OCI-LY7 (cell line): ENCODE results near the gene SYNJ1. TPM values are rescaled to one million over a fixed set of nuclear protein-coding genes. Genes with fewer than 3 reads are reported as not detected.

ENCODE experiments used
- BruUV-seq: library from RNA; stranded (reverse); fragments of 400-500 nt; replicated peaks from 2 replicates; lab custom pipeline; 2021; lab: Mats Ljungman, UMichigan
- CTCF ChIA-PET: fragments of 300-600 bp; sonication (Branson Sonifier 250); formaldehyde crosslinking; loops from one replicate; lab custom pipeline; 2022; ENCODE audit warnings: antibody characterized with exemption; ENCODE audit not compliant: unreplicated experiment; lab: Charles Lee
- POLR2A ChIA-PET: fragments of 300-600 bp; sonication (Branson Sonifier 250); formaldehyde crosslinking; loops from one replicate; lab custom pipeline; 2022; ENCODE audit warnings: antibody characterized with exemption; lab: Charles Lee
- DNase-seq: peaks from one replicate; pipeline ENCODE4 v3.0.0-alpha.2; 2015; ENCODE audit warnings: low spot score
- H2AFZ ChIP-seq: fragments of 200-600 bp; sonication (generic), shearing (Covaris generic); 2 replicates; pipeline ENCODE4 v1.6.1; 2014; ENCODE audit warnings: mild to moderate bottlenecking, antibody characterized with exemption, low read length, moderate library complexity
- H3K27ac ChIP-seq: fragments of 200-600 bp; sonication (generic); 2 replicates; pipeline ENCODE4 v1.5.1; 2014; ENCODE audit warnings: mixed run types, low read depth, mild to moderate bottlenecking, moderate library complexity, low read length, inconsistent platforms; ENCODE audit not compliant: poor library complexity, severe bottlenecking
- H3K36me3 ChIP-seq: fragments of 200-600 bp; sonication (generic); 2 replicates; pipeline ENCODE4 v1.6.1; 2014; ENCODE audit warnings: mild to moderate bottlenecking, antibody characterized with exemption, low read length, moderate library complexity, mixed read lengths; ENCODE audit not compliant: insufficient read depth
- H3K4me1 ChIP-seq: fragments of 200-600 bp; sonication (generic); 2 replicates; pipeline ENCODE4 v1.5.1; 2014; ENCODE audit warnings: mild to moderate bottlenecking, low read length; ENCODE audit not compliant: insufficient read depth, poor library complexity, severe bottlenecking
- H3K4me2 ChIP-seq: fragments of 200-600 bp; sonication (generic); 2 replicates; pipeline ENCODE4 v1.6.1; 2014; ENCODE audit warnings: mild to moderate bottlenecking, low read length
- H3K4me3 ChIP-seq: fragments of 200-600 bp; sonication (generic); 2 replicates; pipeline ENCODE4 v1.5.1; 2014; ENCODE audit warnings: mild to moderate bottlenecking, low read depth, low read length; ENCODE audit not compliant: poor library complexity, severe bottlenecking
- H3K79me2 ChIP-seq: fragments of 200-600 bp; sonication (generic); 2 replicates; pipeline ENCODE4 v1.6.1; 2016; ENCODE audit warnings: low read depth, mild to moderate bottlenecking, low read length, moderate library complexity, mixed read lengths; ENCODE audit not compliant: insufficient read depth
- H3K9me2 ChIP-seq: fragments of 200-600 bp; sonication (generic); 2 replicates; pipeline ENCODE4 v1.6.1; 2016; ENCODE audit warnings: mild to moderate bottlenecking, low read length, mixed read lengths; ENCODE audit not compliant: insufficient read depth
- H3K9me3 ChIP-seq: fragments of 200-600 bp; sonication (generic); 2 replicates; pipeline ENCODE4 v1.6.1; 2014; ENCODE audit warnings: mild to moderate bottlenecking, mixed run types, low read length, mixed read lengths
- H4K20me1 ChIP-seq: fragments of 200-600 bp; sonication (generic); 2 replicates; pipeline ENCODE4 v1.6.1; 2014; ENCODE audit warnings: mild to moderate bottlenecking, antibody characterized with exemption, low read length, moderate library complexity, mixed read lengths; ENCODE audit not compliant: insufficient read depth
- EZH2phosphoT487 ChIP-seq: fragments of 200-600 bp; sonication (generic); IDR thresholded peaks from 2 replicates; pipeline ENCODE4 v1.6.1; 2018; ENCODE audit warnings: low read depth, borderline replicate concordance, mild to moderate bottlenecking, mixed run types, antibody characterized with exemption, low read length, moderate library complexity, mixed read lengths
- intact Hi-C: fragments of 100-400 bp; cut with micrococcal nuclease; formaldehyde crosslinking; loops from one replicate; pipeline ENCODE4 v1.10.0; 2022; ENCODE audit not compliant: unreplicated experiment
- total RNA-seq, 2 experiments: library from RNA; depleted of rRNA in 1 of 2; stranded (reverse); fragments of >200 nt in 1 of 2; shearing (Covaris generic) in 1 of 2; gene quantifications; 2 replicates each; pipeline ENCODE4 v1.2.3, GENCODE V29; 2014 to 2022
- TF ChIP-seq, protein P1 (sequence below): fragments of 200-600 bp; sonication (generic); conservative IDR thresholded peaks from 2 replicates; pipeline ENCODE4 v1.5.1; 2014; ENCODE audit warnings: mild to moderate bottlenecking, antibody characterized with exemption, low read length, moderate library complexity, mixed read lengths

SYNJ1 gene
- total RNA-seq, 2 experiments from 2014 or later = 3.8 to 8.0 TPM

DNA sequence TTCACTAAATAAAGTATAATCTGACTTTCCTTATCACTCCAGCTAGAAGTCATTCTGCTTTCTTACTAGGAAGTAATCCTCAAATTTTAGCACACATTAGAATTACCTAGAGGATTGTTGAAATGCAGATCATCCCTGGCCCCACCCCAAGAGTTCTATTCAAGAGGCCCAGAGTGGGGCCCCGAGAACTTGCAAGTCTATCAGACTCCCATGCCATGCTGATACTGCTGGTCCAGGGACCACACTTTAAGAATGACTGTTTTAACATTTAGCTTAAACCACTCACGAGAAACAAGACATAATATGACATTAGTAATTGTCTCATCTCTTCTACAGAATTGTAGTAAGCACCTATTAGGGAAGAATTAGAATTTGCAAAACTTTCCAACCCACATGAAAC is 7.7 kb upstream of the SYNJ1 start:
- ChIA-PET CTCF (no interaction called here), POLR2A (interaction anchor here (0.5 kb wide), 1 partner anchor 359 kb away, joined by 3 read pairs; no protein-coding TSS in a partner anchor)

DNA sequence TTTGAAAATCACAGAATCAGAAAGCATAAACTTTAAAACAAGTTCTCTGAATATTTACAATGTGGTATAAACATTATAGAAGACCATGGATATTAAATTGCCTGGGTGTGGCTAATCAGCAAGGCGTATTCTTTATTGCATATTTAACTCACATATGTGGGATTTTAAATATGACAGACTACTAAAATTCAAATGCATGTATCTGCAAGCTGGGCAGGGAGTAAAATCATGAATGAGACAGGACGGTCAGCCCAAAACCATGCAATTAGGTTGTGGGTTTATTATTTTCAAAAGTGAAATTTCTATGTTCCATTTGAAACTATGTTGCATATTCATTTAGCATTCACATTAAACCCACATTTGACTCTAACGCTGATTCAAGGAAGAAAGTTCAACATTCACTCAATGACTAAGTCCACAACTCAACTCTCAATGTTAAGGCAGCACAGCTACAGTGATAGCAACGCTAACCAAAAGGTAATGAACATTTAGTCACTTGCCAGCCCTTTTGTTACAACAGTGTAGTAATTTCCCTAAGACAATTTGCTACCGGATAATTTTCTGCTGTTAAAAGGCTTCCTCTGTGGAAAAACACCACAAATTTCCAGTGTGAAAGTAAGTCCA is 6.3 kb upstream of the SYNJ1 start:
- no peaks in the 10 kb centered on the region for H3K4me1 ChIP-seq
- H3K9me2 ChIP-seq = no peaks in the 10 kb centered on the region
- no peak for TF ChIP-seq EZH2phosphoT487
- TF ChIP-seq, protein P1, sequence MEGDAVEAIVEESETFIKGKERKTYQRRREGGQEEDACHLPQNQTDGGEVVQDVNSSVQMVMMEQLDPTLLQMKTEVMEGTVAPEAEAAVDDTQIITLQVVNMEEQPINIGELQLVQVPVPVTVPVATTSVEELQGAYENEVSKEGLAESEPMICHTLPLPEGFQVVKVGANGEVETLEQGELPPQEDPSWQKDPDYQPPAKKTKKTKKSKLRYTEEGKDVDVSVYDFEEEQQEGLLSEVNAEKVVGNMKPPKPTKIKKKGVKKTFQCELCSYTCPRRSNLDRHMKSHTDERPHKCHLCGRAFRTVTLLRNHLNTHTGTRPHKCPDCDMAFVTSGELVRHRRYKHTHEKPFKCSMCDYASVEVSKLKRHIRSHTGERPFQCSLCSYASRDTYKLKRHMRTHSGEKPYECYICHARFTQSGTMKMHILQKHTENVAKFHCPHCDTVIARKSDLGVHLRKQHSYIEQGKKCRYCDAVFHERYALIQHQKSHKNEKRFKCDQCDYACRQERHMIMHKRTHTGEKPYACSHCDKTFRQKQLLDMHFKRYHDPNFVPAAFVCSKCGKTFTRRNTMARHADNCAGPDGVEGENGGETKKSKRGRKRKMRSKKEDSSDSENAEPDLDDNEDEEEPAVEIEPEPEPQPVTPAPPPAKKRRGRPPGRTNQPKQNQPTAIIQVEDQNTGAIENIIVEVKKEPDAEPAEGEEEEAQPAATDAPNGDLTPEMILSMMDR = no peak
- H4K20me1 ChIP-seq = no peaks in the 10 kb centered on the region
- no peak for DNase-seq
- no TSS peak for BruUV-seq
- no peak overlapping the region for H3K4me3 ChIP-seq
- CTCF ChIA-PET = no interaction called here
- peaks cover 67% of the 10 kb centered on the region for H3K36me3 ChIP-seq
- POLR2A ChIA-PET = no interaction called here
- no peak overlapping the region for H2AFZ ChIP-seq
- no peaks in the 10 kb centered on the region for H3K9me3 ChIP-seq
- no peak overlapping the region for H3K27ac ChIP-seq
- intact Hi-C loops = no loop called here
- H3K4me2 ChIP-seq = no peak overlapping the region
- H3K79me2 ChIP-seq = no peaks in the 10 kb centered on the region

More for the DNA sequence above, 7.7 kb upstream of the SYNJ1 start:
- Histone ChIP-seq H3K4me3 (no peak overlapping the region), H3K79me2 (no peaks in the 10 kb centered on the region), H3K4me2 (no peak overlapping the region), H3K36me3 (peaks cover 79% of the 10 kb centered on the region), H2AFZ (no peak overlapping the region), H3K27ac (no peak overlapping the region), H3K9me2 (no peaks in the 10 kb centered on the region), H4K20me1 (no peaks in the 10 kb centered on the region), H3K4me1 (no peaks in the 10 kb centered on the region), H3K9me3 (no peaks in the 10 kb centered on the region)
- BruUV-seq = no TSS peak
- TF ChIP-seq EZH2phosphoT487 = no peak
- TF ChIP-seq, protein P1 = no peak
- no peak for DNase-seq
- intact Hi-C loops = no loop called here

DNA sequence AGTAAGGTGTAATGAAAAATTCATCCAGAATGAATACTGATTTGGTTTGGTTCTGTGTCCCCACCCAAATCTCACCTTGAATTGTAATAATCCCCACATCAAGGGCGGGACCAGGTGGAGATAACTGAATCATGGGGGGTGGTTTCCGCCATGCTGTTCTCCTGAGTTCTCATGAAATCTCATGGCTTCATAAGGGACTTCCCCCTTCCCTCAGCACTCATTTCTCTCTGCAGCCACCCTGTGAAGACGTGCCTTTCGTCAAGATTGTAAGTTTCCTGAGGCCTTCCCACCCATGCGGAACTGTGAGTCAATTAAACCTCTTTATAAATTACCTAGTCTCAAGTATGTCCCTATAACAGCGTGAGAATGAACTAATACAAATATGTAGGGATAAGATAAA is 5.5 kb upstream of the SYNJ1 start:
- CTCF ChIA-PET = no interaction called here
- H3K9me2 ChIP-seq = no peaks in the 10 kb centered on the region

More for the DNA sequence above, 5.5 kb upstream of the SYNJ1 start:
- no peak for TF ChIP-seq EZH2phosphoT487
- TF ChIP-seq, protein P1 = no peak
- Histone ChIP-seq H3K4me3 (no peak overlapping the region), H3K4me2 (no peak overlapping the region), H3K36me3 (peaks cover 59% of the 10 kb centered on the region), H4K20me1 (no peaks in the 10 kb centered on the region), H2AFZ (no peak overlapping the region), H3K27ac (no peak overlapping the region), H3K4me1 (peaks cover 6% of the 10 kb centered on the region), H3K79me2 (no peaks in the 10 kb centered on the region), H3K9me3 (no peaks in the 10 kb centered on the region)
- DNase-seq = no peak
- POLR2A ChIA-PET = interaction anchor here (1.0 kb wide), 1 partner anchor 21 kb away, joined by 3 read pairs; no protein-coding TSS in a partner anchor
- intact Hi-C loops = no loop called here
- no TSS peak for BruUV-seq
